C1 segment of cervical spinal cord (tissue), 14 donors: Measurements from ENCODE around the gene ZC3H14.

Source experiments
- DNase-seq, 14 donors: peaks; one replicate each; lab custom pipeline; 2025; lab: John Stamatoyannopoulos, UW

ZC3H14 gene

GRCh38 chr14:88551980-88552431, 10.8 kb upstream of the ZC3H14 start:
- peak in 9 of 14 donors; percentile 15 to 61 (median 49) for DNase-seq

GRCh38 chr14:88552876-88553275, 10.0 kb upstream of the ZC3H14 start:
- DNase-seq, result no peak

- peak in 5 of 14 donors; percentile 20 to 55 (median 33) for DNase-seq
Measured at GRCh38 chr14:88553886-88554456, 8.9 kb upstream of the ZC3H14 start.

GRCh38 chr14:88554457-88555286, 8.2 kb upstream of the ZC3H14 start, which contains the start of gene PTPN21:
Gene PTPN21 (minus strand): TSS chr14:88555007. CDS start chr14:88550417, 4,590 bp downstream.
- DNase-seq, result peak in 11 of 14 donors; percentile 20 to 75 (median 40)

GRCh38 chr14:88556581-88556980, 6.3 kb upstream of the ZC3H14 start:
- DNase-seq, result no peak

- peak in 1 of 14 donors; percentile 12 for DNase-seq
Measured at GRCh38 chr14:88559852-88560251, 3.0 kb upstream of the ZC3H14 start.

- DNase-seq, result no peak
Measured at GRCh38 chr14:88562532-88562830, 356 bp upstream of the ZC3H14 start.

GRCh38 chr14:88563845-88564244, 1.0 kb downstream of the ZC3H14 start:
- no peak for DNase-seq

- no peak for DNase-seq
Measured at GRCh38 chr14:88565427-88565826, 2.6 kb downstream of the ZC3H14 start.

- DNase-seq, result no peak
Measured at GRCh38 chr14:88568196-88568595, 5.4 kb downstream of the ZC3H14 start.

- DNase-seq, result no peak
Measured at GRCh38 chr14:88572117-88572516, 9.3 kb downstream of the ZC3H14 start.

- DNase-seq, result no peak
Measured at GRCh38 chr14:88576222-88576621, 13.4 kb downstream of the ZC3H14 start.

- no peak for DNase-seq
Measured at GRCh38 chr14:88584451-88584850, 21.6 kb downstream of the ZC3H14 start.

GRCh38 chr14:88588081-88588480, 25.2 kb downstream of the ZC3H14 start:
- DNase-seq, result no peak

GRCh38 chr14:88590173-88590572, 27.3 kb downstream of the ZC3H14 start:
- no peak for DNase-seq

GRCh38 chr14:88592031-88592430, 29.2 kb downstream of the ZC3H14 start:
- DNase-seq, result peak in 1 of 14 donors; percentile 9

- no peak for DNase-seq
Measured at GRCh38 chr14:88597038-88597437, 34.2 kb downstream of the ZC3H14 start.

- no peak for DNase-seq
Measured at GRCh38 chr14:88597601-88598000, 34.8 kb downstream of the ZC3H14 start.

- no peak for DNase-seq
Measured at GRCh38 chr14:88598097-88598675, 35.3 kb downstream of the ZC3H14 start.

- DNase-seq, result no peak
Measured at GRCh38 chr14:88599326-88599725, 36.5 kb downstream of the ZC3H14 start.

- DNase-seq, result no peak
Measured at GRCh38 chr14:88599761-88600439, 37.1 kb downstream of the ZC3H14 start.

GRCh38 chr14:88604212-88604611, 41.4 kb downstream of the ZC3H14 start:
- no peak for DNase-seq
